Upper lobe of left lung (tissue), 4 donors: ENCODE results near the gene TUBB.

Experiments used
- CTCF ChIP-seq, 6 experiments: fragments of 450-650 bp in 4 of 6; fragments of 200-600 bp in 2 of 6; sonication (generic) in 2 of 6; IDR thresholded peaks; one replicate each; pipeline ENCODE4 v1.5.1; 2016 to 2019; ENCODE audit warnings: antibody characterized with exemption in 6 of 6
- EP300 ChIP-seq, 4 donors: sonication (generic); formaldehyde crosslinking; IDR thresholded peaks; one replicate each; pipeline ENCODE4 v1.5.1; 2017; ENCODE audit warnings: antibody characterized with exemption in 4 of 4, control low read depth in 2 of 4

- TF ChIP-seq CTCF (IDR thresholded peaks at IDR 0.05) (no peak), EP300 (IDR thresholded peaks at IDR 0.05) (no peak)
Observed at GRCh38 chr6:30748851-30749540, 28.8 kb downstream of the TUBB start.
